GM12891 (cell line): ENCODE data around the gene SPNS2.

Source experiments
- POLR2A ChIP-seq: IDR thresholded peaks from 2 replicates; pipeline ENCODE4 v1.6.1; 2011; ENCODE audit warnings: low read depth, low read length, control low read depth
- POLR2AphosphoS5 ChIP-seq: IDR thresholded peaks from 2 replicates; pipeline ENCODE4 v1.6.1; 2011; ENCODE audit warnings: low read depth, low read length, control low read depth

- TF ChIP-seq POLR2AphosphoS5 (no peak), POLR2A (no peak)
These were observed 9.5 kb downstream of the SPNS2 start for GRCh38 chr17:4508207-4508606.
